Measurements from ENCODE around the gene LRRC71.
"Not testable (repeated sequence)": the region's sequence is repeated elsewhere in the genome, so short reads cannot be mapped to it uniquely, and the experiment has no call there.

Gene LRRC71

DNA sequence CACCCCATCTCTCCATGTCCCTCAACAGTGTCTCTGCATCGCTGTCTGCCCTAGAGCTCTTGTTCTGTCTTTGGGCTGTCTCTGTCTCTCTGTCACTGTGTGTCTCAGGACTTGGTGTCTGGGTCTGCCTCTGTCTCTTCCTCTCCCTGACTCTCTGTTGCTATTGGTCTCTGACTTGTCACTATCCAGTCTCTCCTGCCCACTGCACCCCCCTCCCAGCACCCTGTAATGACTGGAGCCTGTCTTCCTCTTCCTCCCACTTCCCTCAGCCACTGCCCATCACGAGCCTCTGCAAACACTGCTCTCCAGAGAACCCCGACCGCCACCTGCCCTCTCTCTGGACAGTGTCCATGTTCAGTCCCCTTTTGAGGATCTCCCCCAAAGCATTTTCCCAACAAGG, 14.8 kb upstream of the LRRC71 start:
- DNase-seq (ENCODE audit: low read depth in 2 of 2): no peak

DNA sequence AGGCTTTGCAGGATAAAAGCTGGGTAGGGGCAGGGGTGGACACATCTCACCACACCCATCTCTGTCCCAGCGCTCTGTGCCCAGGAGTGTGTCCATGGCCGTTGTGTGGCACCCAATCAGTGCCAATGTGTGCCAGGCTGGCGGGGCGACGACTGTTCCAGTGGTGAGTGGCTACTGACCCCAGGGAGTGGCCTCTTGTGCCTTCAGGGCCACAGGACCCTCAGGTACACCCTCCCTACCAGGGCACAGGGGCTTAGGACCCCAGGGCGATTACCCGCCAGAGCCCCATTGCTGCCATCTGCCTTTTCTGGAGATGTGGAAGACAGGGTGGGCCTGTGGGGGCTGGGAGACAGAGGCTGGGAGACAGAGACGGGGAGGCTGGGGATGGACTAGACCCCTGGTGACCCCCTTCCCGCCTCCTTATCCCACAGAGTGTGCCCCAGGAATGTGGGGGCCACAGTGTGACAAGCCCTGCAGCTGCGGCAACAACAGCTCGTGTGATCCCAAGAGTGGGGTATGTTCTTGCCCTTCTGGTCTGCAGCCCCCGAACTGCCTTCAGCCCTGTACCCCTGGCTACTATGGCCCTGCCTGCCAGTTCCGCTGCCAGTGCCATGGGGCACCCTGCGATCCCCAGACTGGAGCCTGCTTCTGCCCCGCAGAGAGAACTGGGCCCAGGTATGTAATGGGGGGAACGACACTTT, 14.1 kb upstream of the LRRC71 start:
- DNase-seq (ENCODE audit: low read depth in 2 of 2): no peak

DNA sequence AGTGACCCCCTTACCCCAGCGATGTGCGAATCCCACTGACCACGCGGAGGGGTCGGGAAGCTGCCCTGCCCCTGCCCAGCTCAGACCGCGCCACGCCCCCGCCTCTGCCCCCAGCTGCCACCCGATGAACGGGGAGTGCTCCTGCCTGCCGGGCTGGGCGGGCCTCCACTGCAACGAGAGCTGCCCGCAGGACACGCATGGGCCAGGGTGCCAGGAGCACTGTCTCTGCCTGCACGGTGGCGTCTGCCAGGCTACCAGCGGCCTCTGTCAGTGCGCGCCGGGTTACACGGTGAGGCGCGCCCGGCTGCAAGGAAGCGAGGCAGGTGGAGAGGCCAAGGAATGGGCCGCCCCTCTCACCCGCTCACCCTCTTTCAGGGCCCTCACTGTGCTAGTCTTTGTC, 11.9 kb upstream of the LRRC71 start:
- DNase-seq (ENCODE audit: low read depth in 2 of 2): no peak

DNA sequence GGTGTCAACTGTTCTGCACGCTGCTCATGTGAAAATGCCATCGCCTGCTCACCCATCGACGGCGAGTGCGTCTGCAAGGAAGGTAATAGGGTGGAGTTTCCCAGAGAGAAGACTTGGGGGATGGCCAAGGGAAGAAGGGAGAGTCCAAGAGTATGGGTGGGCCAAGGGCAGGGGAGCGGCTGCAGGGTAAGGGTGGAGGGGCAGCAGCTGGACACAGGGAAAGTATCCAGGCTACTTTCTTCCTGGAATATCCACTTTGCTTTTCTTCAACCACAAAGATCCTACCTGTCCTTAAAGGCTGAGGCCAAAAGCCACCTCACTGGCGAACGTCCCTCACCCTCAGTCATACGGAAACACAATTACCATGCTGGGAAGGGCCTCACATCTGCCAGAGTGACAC, 11.5 kb upstream of the LRRC71 start:
- DNase-seq (ENCODE audit: low read depth in 2 of 2): no peak

DNA sequence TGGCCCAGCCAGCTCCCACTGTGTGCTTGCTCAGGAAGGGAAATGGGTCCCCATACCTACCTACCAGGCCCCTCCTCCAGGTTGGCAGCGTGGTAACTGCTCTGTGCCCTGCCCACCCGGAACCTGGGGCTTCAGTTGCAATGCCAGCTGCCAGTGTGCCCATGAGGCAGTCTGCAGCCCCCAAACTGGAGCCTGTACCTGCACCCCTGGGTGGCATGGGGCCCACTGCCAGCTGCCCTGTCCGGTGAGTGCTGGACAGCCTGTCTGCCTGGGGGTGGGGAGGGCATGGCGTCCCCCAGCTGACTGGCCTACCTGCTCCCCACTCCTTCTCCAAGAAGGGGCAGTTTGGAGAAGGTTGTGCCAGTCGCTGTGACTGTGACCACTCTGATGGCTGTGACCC, 10.8 kb upstream of the LRRC71 start:
- no peak for DNase-seq (ENCODE audit: low read depth in 2 of 2)

DNA sequence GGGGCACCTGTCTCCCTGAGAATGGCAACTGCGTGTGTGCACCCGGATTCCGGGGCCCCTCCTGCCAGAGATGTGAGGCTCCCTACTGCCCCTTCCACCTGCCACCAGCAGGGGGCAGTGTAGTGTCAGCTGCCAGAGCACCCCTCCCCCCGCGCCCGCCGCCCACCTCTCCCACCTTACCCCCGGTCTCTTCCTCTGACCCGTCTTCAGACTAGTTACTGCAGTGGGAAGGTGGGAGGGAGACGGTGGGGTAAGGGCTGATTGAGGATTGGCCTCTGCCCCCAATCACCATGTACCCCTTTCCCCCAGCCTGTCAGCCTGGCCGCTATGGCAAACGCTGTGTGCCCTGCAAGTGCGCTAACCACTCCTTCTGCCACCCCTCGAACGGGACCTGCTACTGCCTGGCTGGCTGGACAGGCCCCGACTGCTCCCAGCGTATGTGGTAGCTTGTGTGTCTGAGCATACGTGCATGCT, 10.1 kb upstream of the LRRC71 start:
- DNase-seq (ENCODE audit: low read depth in 2 of 2): no peak

DNA sequence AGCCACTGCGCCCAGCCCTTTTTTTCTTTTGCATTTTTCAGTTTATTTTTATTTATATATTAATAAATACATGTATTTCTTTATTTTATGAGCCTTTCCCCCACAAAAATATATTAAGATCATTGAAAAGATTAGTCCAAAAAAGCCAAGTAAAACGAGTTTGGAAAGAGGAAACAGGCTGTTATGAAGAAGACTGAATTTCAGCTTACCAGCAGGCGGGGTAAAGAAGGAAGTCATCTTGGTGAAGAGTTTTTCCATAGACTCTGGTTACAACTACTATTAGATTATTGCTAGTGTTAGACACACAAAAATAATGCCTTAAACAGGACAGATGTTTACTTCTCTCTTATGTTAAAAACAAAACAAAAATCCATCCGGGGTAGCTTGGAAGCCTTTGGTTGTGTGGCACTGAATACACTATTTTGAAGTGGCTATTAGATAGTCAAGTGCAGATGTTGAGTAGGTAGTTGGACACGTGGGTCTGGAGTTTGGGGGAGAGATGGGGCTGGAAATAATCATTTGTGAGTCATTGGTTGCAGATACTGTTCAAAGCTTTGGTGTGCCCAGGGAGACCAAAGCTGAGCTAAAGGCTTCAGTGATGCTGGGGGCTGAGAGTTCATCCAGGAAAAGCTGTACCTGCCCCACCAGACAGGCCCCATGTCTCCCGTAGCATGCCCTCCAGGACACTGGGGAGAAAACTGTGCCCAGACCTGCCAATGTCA, 8.7 kb upstream of the LRRC71 start:
- no peak for DNase-seq (ENCODE audit: low read depth in 2 of 2)

DNA sequence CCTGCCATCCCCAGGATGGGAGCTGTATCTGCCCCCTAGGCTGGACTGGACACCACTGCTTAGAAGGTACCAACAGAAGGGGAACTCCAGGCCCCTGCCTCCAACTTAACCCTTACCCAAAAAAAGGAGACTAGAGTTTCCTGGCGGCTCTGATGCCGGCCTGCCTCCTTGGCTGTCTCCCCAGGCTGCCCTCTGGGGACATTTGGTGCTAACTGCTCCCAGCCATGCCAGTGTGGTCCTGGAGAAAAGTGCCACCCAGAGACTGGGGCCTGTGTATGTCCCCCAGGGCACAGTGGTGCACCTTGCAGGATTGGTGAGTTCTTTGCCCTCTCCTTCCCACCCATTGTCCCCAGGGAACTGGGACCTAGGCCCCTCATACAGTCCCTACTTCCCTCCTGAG, 8.1 kb upstream of the LRRC71 start:
- DNase-seq (ENCODE audit: low read depth in 2 of 2): no peak

DNA sequence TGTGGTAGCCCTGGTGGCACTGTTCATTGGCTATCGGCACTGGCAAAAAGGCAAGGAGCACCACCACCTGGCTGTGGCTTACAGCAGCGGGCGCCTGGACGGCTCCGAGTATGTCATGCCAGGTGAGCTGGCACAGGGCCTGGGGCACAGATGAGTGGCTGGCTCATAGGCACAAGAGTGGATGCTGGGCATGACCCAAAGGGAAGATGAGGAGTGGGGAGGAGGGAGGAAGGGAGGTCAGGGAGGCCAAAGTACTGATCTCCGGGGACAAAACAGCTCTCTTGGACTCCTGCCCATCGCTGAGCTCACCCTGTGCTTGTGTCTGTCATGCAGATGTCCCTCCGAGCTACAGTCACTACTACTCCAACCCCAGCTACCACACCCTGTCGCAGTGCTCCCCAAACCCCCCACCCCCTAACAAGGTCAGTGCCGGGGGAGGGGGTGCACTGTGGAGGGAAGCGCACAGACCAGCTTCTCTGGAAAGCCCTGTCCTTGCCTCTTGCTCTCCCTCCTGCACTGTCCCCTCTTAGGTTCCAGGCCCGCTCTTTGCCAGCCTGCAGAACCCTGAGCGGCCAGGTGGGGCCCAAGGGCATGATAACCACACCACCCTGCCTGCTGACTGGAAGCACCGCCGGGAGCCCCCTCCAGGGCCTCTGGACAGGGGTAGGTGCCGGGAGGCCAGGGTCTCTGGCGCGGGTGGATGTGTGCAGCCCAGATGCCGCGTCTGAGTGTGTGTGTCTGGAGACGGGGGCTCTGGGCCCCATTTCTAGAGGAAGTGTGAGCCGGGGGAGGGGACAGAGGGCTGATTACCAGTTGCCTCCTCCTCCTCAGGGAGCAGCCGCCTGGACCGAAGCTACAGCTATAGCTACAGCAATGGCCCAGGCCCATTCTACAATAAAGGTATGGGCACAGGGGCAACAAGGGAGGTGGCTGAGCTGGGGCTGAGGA, 7.3 kb upstream of the LRRC71 start:
- DNase-seq (ENCODE audit: low read depth in 2 of 2): no peak

DNA sequence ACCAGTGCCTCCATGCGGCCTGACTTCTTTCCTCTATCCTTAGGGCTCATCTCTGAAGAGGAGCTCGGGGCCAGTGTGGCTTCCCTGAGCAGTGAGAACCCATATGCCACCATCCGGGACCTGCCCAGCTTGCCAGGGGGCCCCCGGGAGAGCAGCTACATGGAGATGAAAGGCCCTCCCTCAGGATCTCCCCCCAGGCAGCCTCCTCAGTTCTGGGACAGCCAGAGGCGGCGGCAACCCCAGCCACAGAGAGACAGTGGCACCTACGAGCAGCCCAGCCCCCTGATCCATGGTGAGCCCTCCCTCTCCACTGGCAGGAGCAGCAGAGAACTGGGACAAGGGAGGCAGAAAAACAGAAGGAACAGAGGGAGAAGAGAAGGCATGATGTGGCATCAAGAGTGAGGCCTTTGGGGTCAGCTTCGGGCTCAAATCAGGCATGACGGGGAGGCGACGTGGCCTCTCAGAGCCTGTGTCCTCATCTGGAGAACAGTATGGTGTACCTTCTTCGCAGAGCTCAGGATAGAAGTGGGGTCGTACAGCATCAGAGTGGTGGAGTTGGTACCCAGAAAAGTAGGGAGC, 6.5 kb upstream of the LRRC71 start:
- no peak for DNase-seq (ENCODE audit: low read depth in 2 of 2)

DNA sequence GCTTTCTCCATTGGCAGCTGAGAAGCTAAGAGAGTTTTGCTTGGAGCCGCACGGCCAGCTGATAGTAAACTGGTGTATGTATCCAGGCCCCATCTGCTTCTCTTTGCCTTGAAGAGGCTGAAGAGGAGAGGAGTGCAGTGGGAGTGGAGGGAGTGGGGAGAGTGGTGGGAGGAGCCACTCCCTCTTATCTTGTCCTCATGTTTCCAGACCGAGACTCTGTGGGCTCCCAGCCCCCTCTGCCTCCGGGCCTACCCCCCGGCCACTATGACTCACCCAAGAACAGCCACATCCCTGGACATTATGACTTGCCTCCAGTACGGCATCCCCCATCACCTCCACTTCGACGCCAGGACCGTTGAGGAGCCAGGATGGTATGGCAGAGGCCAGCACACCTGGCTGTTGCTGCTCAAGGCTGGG, 6.0 kb upstream of the LRRC71 start:
- peak in 1 of 2 experiments; percentile 40 for DNase-seq (ENCODE audit: low read depth in 2 of 2)

DNA sequence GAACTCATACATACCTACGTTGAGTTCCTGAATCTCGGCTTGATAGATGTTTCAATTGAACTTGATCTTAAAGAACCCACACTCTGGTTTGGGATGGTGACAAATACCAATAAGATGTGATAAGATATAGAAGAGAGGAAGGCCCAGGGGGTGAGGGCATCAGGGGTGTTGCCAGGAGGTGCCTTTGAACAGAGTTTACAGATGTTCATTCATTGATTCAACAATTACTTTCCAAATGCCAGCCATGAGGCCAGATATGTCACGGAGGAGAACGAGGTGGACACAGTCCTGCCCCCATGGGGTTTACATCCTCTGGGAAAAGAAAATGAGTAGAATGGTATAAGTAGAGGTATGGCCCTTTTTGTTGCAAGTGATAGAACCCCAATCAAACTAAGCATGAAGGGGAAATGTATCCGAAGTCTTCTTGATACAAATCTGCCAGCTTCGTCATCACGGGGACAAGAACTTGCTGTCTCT, 659 bp downstream of the LRRC71 start:
- no peak for DNase-seq (ENCODE audit: low read depth in 2 of 2)

DNA sequence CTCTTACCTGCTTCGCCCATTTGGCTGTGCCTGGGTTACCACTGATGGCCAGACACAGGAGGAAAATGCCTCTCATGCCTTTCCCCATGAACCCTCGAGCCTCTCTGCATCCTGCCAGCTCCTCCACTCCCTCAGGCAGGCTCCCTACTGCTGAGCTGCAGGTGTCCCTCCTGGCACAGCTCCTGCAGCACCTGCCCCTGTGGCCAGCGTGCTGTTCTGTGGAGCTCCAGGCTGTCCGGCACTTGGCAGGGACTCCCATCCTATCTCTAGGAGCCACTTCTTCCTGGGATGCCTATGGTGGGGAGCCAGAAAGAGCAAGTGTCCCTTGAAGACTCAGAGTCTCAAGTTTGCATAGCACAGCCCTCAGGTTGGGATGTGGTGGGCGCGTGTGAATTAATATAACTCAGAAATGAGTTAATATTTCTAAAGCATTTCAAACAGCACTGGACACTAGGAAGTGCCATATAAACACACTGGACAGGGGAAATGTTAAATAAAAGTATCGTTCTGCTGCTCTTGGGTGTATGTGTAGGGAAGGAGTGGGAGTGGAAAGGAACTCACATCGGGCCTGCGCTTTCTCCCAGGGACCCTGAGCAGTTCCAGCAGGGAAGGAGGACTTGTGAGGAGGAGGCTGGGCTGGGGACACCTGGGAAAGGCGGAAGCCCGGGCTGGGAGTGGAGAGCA, 2.7 kb downstream of the LRRC71 start:
- no peak for DNase-seq (ENCODE audit: low read depth in 2 of 2)

DNA sequence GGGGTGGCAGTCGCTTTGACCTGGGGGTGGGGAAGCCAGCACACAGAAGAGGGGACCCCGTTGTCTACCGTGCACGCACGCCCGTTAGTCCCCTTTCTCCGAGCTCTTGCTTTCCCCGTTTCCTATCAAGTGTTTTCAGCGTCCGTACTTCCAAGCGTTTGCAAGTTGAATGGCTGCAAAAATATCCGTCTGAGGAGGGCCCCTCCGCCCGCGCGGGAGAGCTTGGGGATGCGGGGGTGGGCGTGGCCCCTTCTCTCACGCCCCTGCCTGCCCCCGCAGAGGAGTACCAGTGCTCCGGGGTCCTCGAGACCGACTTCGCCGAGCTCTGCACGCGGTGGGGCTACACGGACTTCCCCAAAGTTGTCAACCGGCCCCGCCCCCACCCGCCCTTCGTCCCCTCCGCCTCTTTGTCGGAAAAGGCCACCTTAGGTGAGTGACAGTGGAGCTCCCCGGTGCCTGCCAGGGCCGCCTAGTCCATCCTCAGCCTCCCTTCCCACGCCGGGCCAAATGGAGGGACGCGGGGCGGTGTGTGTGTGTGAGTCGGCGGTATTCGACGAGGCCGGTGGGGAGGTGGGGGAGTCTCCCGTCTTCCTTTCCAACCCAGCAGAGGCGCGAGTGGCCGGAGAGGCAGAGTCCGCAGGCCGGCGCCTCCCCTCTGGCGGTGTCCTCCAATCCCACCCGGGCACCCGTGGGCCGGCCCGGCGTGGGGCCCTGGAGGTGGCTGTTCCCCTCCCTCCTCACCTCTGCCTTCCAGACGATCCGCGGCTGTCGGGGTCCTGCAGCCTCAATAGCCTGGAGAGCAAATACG, 3.4 kb downstream of the LRRC71 start:
- DNase-seq (ENCODE audit: low read depth in 2 of 2): no peak

DNA sequence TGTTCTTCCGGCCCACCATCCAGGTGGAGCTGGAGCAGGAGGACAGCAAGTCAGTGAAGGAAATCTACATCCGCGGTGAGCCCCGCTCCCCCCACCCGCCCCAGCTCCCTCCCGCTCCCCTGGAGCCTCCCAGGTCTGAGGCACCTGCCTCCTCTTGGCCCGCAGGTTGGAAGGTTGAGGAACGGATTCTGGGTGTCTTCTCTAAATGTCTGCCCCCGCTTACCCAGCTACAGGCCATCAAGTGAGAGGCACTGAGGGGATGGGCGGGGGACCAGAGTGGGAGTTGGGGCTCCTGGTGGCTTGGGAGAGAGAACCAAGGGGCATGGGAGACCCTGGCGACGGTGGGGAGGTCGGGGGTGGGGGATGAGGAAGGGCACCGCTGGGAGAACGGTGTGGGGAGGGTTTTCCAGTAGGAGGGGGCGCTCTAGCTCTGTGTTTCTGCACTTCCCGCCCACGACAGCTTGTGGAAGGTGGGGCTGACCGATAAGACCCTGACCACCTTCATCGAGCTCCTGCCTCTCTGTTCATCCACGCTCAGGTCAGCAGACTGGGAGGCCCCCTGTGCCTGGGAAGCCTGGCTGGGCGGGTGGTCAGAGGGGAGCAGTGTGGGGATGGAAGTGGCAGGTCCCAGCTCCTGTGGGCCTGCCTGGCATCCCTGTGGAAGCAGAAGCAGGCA, 4.2 kb downstream of the LRRC71 start:
- no peak for DNase-seq (ENCODE audit: low read depth in 2 of 2)

DNA sequence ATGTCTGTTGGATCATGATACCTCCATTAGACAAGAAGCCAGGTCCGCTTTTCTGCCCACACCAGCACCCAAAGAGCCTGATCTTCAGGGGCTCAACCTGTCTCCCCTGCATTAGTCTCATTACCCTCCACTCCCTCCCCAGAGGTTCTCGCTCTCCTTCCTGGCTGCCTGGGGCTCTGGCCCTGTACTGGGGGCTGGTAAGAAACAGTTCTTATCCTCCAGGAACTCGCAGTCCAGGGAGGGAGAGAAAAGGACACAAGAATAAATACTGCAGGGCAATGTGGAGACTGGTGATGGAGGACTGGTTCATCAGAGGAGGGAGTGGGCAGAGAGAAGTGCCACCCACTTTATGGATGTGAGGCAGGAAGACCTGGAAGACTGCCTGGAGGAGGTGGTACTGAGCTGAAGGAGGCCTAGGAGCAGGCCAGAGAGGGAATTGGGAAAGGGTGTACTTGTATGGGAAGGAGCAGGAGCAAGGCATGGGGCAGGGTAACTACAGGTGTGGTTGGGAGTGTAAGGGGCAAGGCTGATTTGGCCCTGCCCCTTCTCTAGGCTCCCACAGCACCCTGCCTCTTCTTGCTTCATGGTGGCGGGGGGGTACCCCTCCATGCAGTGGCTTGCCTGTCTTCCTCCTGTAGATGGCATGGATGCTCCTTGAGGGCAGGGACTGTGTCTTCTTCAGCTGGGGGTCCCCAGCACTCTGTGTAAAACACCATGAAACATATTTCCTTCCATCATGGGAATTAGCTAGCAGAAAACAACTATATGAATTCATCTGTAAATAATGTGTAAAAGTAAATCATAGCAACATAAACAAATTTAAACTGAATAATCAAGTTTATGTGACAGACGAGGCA, 5.0 kb downstream of the LRRC71 start:
- no peak for DNase-seq (ENCODE audit: low read depth in 2 of 2)

DNA sequence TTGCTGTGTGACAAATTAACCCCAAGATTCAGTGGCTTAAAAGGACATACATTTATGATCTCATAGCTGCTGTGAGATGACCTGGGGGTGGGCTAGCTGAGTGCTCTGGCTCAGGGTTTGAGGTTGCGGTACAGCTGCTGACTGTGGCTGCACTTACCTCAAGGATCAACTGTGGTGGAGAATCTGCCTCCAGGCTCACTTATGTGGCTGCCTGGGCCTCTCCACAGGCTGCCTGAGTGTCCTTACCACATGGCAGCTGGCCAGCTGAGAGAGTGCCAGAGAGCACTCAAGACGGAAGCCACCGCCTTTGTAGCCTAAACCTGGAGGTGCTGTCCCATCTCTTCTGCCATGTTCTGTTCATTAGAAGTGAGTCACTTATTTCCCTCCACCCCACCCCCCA, 5.7 kb downstream of the LRRC71 start:
- DNase-seq (ENCODE audit: low read depth in 2 of 2): peak in 1 of 2 experiments; percentile 15

DNA sequence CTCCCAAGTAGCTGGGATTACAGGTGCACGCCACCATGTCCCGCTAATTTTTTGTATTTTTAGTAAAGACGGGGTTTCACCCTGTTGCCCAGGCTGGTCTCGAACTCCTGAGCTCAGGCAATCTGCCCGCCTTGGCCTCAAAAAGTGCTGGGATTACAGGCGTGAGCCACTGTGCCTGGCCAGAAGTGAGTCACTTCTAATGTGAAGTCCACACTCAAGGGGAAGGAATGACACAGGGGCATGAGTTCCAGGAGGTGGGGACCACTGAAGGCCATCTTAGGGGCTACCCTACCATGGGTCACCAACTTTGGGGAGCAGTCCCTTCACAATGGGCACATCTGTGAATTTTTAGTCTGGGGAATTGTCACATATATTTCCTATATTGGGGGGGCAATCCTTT, 6.3 kb downstream of the LRRC71 start:
- not testable (repeated sequence) for DNase-seq (ENCODE audit: low read depth in 2 of 2)

All from fibroblast of skin of left biceps (primary cell).